Stimulated activated CD4-positive, alpha-beta T cell treated with anti-CD3 and anti-CD28 coated beads, Interleukin-4, amount 100 ng/mL, for 1 hour (primary cell): Measurements from ENCODE around the gene COMMD2.

Experiments used
- DNase-seq: peaks from one replicate; pipeline ENCODE4 v3.0.0-alpha.2; 2020

The COMMD2 gene

GRCh38 chr3:149702691-149703441 lies 49.4 kb downstream of the COMMD2 start:
- DNase-seq = no peak

DNA sequence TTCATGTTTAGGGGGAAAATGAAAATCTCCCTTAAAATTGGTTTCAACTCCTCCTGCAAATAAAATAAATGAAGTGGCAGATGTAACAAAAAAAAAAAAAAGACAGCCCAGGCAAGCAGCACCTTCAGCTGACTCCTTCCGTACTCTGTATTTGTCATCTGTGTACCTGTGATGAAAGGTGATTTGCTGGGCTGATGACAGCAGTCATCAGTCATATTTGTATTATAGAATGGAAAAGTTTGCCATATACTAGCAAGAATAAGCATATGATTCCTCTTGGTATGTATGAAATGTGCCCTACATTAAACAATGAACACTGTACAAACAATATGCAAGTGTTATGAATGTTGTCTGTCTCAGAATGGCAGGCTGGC lies 50.3 kb downstream of the COMMD2 start:
- no peak for DNase-seq

GRCh38 chr3:149701206-149701976 lies 50.9 kb downstream of the COMMD2 start:
- peak; percentile 13 for DNase-seq
